Upper lobe of right lung (tissue), 1 donor: Measurements from ENCODE around the gene TP53BP2. TPM values are rescaled to one million over a fixed set of nuclear protein-coding genes. Genes with fewer than 3 reads are reported as not detected.
"Not testable (repeated sequence)": the region's sequence is repeated elsewhere in the genome, so short reads cannot be mapped to it uniquely, and the experiment has no call there.

ENCODE experiments used
- ATAC-seq: fragments of 200-7000 bp; cut with Tn5 transposase; one replicate; pipeline ENCODE4 v1.9.1; 2020; ENCODE audit warnings: mild to moderate bottlenecking, moderate library complexity
- DNase-seq: peaks from one replicate; pipeline ENCODE4 v3.0.0-alpha.2; 2020
- H3K27ac ChIP-seq: fragments of 200-600 bp; one replicate; pipeline ENCODE4 v1.8.0; 2022
- H3K27me3 ChIP-seq: fragments of 200-600 bp; one replicate; pipeline ENCODE4 v1.8.0; 2022; ENCODE audit warnings: mild to moderate bottlenecking
- H3K36me3 ChIP-seq: fragments of 200-600 bp; one replicate; pipeline ENCODE4 v1.8.0; 2022
- H3K4me1 ChIP-seq: fragments of 200-600 bp; one replicate; pipeline ENCODE4 v1.8.0; 2022
- H3K4me3 ChIP-seq: fragments of 200-600 bp; one replicate; pipeline ENCODE4 v1.8.0; 2022; ENCODE audit warnings: mild to moderate bottlenecking
- H3K9me3 ChIP-seq: fragments of 200-600 bp; one replicate; pipeline ENCODE4 v1.8.0; 2022
- intact Hi-C: fragments of 100-400 bp; cut with DNase I; formaldehyde crosslinking; loops from one replicate; pipeline ENCODE4 v1.11.0; 2022
- total RNA-seq: library from RNA; stranded (reverse); fragmentation: NEBNext Ultra II Directional; extraction: Animal tissue kit (Norgen Biotek cat#: 25700); gene quantifications from one replicate; pipeline ENCODE4 v1.2.1, GENCODE V29; 2021
- TF ChIP-seq, protein P1 (sequence below): fragments of 200-600 bp; IDR thresholded peaks from one replicate; pipeline ENCODE4 v1.8.0; 2022; ENCODE audit warnings: antibody characterized with exemption
- donor health status: DM: no; HTN: yes; CAD: no; lungs with severe emphysema.

Gene TP53BP2
- total RNA-seq, 1 donor from 2014 or later, result 64.4 TPM

DNA sequence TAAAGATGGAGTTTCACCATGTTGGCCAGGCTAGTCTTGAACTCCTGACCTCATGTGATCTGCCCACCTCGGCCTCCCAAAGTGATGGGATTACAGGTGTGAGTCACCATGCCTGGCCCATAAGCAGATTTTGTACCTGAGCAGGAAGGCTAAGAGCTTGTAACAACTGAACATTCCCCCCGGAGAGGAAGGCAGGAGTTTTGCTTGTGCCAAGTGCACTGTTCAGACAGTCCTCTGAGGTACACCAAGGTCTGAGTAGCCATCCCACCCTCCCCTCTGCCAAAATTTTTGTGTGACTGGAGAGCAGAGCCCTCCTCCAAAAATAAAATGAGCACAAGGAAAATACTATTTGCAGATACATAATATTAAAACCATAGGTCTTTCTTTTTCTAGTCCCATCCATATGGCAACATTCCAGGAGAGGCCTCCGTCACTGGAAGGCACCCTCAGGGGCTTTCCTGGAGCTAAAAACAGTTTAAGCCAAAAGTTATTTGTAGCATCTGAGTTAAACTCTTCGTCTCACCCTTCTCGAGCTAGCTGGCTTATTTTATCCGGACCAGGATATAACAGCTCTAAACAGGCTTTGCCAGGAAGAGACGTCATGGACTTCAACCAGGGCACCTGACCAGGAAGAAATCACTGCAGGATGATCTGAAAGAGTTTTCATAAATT, 106.2 kb downstream of the TP53BP2 start:
- Histone ChIP-seq H3K4me3 (no peak overlapping the region), H3K36me3 (peaks cover 17% of the 10 kb centered on the region), H3K9me3 (no peaks in the 10 kb centered on the region), H3K27ac (peak overlapping the region; percentile 84), H3K4me1 (peaks cover 35% of the 10 kb centered on the region), H3K27me3 (no peaks in the 10 kb centered on the region)
- TF ChIP-seq, protein P1, sequence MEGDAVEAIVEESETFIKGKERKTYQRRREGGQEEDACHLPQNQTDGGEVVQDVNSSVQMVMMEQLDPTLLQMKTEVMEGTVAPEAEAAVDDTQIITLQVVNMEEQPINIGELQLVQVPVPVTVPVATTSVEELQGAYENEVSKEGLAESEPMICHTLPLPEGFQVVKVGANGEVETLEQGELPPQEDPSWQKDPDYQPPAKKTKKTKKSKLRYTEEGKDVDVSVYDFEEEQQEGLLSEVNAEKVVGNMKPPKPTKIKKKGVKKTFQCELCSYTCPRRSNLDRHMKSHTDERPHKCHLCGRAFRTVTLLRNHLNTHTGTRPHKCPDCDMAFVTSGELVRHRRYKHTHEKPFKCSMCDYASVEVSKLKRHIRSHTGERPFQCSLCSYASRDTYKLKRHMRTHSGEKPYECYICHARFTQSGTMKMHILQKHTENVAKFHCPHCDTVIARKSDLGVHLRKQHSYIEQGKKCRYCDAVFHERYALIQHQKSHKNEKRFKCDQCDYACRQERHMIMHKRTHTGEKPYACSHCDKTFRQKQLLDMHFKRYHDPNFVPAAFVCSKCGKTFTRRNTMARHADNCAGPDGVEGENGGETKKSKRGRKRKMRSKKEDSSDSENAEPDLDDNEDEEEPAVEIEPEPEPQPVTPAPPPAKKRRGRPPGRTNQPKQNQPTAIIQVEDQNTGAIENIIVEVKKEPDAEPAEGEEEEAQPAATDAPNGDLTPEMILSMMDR, result no peak
- no peak for DNase-seq
- intact Hi-C loops, result no loop called here
- peak; percentile 28 for ATAC-seq

- Histone ChIP-seq H3K9me3 (no peaks in the 10 kb centered on the region), H3K4me1 (peaks cover 43% of the 10 kb centered on the region), H3K27ac (peak overlapping the region; percentile 84), H3K4me3 (no peak overlapping the region), H3K36me3 (peaks cover 9% of the 10 kb centered on the region), H3K27me3 (no peaks in the 10 kb centered on the region)
- peak; percentile 79 for DNase-seq
- intact Hi-C loops, result no loop called here
- TF ChIP-seq, protein P1, result no peak
- peak; percentile 71 for ATAC-seq
Observed at GRCh38 chr1:223738465-223739365, 107.0 kb downstream of the TP53BP2 start.

DNA sequence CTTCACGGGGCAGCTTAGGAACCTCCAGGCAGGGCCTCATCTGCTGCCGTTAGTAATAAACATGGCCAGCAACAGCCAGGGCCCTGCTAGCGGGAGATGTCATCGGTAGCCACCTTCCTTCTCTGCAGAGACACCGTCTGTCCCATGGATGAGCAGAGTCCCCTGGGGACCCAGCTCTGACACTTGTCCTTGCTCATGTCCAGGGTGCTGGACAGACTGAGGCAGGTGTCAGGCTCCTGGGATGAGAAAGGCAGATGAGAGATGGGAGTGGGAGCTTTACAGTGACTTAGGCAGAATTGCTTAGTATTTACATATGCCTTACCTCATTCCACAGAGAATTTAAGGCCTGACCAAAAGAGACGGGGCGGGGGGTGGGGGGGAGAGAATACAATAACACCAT, 108.4 kb downstream of the TP53BP2 start:
- peaks cover 10% of the 10 kb centered on the region for H3K36me3 ChIP-seq
- H3K27me3 ChIP-seq, result no peaks in the 10 kb centered on the region
- H3K4me3 ChIP-seq, result no peak overlapping the region
- H3K4me1 ChIP-seq, result peaks cover 56% of the 10 kb centered on the region
- no peak for DNase-seq
- no peaks in the 10 kb centered on the region for H3K9me3 ChIP-seq
- peak overlapping the region; percentile 84 for H3K27ac ChIP-seq
- no peak for ATAC-seq
- TF ChIP-seq, protein P1, result no peak
- intact Hi-C loops, result no loop called here

GRCh38 chr1:223736638-223737037, 109.1 kb downstream of the TP53BP2 start:
- H3K9me3 ChIP-seq, DNase-seq, H3K36me3 ChIP-seq, H3K4me3 ChIP-seq, H3K27me3 ChIP-seq, ATAC-seq, intact Hi-C loops: not testable (repeated sequence)
- Histone ChIP-seq H3K27ac (peak overlapping the region; percentile 84), H3K4me1 (peaks cover 63% of the 10 kb centered on the region)

DNA sequence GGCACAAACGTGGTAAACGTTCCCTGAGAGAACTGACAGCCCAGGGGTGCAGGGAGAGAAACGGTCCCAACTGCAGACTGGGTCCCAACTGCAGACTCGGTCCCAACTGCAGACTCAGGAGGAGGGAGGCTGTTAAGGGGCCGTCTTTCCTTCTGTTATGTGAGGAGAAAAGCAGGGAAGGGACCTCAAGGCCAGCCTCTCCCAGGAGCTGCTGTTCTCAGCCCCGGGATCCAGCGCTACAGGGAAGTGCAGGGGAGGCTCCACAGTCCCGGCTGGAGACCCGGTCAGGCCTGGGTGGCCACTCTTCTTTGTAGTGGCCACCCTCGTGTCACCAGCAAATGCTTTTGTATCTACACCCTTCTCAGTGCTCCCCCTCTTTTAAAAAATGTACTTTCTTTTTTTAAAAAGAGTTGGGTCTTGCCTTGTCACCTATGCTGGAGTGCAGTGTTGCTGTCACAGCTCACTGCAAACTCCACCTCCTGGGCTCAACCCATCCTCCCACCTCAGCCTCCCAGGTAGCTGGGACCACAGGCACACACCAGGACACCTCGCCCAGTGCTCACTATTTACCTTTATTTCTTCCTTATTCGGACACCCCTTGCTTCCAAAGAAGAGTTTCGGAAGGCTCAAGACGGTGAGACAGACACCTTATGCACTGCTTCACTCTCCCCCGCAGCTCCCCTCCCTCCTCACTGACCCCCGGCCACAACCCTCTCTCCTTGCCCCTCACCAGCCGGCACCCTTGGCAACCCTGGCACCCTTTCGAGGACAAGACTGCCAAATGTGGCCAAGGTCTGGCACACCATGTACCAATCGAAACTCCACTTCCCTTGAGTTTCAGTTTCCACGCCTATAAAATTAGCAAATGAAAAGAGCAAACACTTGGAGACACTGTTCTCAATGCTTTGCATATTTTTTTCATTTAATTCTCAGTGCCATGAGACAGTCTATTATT, 111.6 kb downstream of the TP53BP2 start:
- Histone ChIP-seq H3K27ac (peak overlapping the region; percentile 76), H3K27me3 (no peaks in the 10 kb centered on the region), H3K9me3 (no peaks in the 10 kb centered on the region), H3K4me1 (peaks cover 70% of the 10 kb centered on the region), H3K36me3 (peaks cover 10% of the 10 kb centered on the region), H3K4me3 (peak overlapping the region; percentile 27)
- TF ChIP-seq, protein P1, result no peak
- intact Hi-C loops, result no loop called here
- peak; percentile 79 for DNase-seq
- ATAC-seq, result peak; percentile 56
